ENCODE data around the gene TCF12.

DNA sequence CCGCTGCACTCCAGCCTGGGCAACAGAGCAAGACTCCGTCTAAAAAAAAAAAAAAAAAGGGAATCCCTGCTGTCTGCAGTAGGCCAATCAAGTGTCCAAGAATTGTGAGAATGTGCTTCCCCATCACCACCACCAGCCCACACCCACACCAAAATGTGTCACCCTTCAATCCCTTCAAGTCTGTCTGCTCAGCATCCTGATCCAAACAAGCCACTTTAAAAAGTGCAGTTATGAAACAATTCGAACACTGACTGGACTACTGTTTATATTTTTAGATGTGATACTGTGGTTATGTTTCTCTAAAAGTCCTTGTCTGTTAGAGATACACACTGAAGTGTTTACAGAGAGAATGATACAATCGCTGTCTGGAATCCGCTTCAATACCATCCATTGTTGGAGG lies 379.8 kb downstream of the TCF12 start:
- TF ChIP-seq POLR2AphosphoS5 (IDR thresholded peaks at IDR 0.05; ENCODE audit: low read depth, low read length) (no peak), NANOG (IDR thresholded peaks at IDR 0.05; ENCODE audit: insufficient read depth, low read depth, low read length, poor library complexity, severe bottlenecking) (no peak), EZH2 (IDR thresholded peaks at IDR 0.05; ENCODE audit: low read depth, low read length, severe bottlenecking) (no peak), TEAD4 (IDR thresholded peaks at IDR 0.05; ENCODE audit: low read depth, low read length) (no peak)
- TF ChIP-seq, protein P1, sequence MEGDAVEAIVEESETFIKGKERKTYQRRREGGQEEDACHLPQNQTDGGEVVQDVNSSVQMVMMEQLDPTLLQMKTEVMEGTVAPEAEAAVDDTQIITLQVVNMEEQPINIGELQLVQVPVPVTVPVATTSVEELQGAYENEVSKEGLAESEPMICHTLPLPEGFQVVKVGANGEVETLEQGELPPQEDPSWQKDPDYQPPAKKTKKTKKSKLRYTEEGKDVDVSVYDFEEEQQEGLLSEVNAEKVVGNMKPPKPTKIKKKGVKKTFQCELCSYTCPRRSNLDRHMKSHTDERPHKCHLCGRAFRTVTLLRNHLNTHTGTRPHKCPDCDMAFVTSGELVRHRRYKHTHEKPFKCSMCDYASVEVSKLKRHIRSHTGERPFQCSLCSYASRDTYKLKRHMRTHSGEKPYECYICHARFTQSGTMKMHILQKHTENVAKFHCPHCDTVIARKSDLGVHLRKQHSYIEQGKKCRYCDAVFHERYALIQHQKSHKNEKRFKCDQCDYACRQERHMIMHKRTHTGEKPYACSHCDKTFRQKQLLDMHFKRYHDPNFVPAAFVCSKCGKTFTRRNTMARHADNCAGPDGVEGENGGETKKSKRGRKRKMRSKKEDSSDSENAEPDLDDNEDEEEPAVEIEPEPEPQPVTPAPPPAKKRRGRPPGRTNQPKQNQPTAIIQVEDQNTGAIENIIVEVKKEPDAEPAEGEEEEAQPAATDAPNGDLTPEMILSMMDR (IDR thresholded peaks at IDR 0.05; ENCODE audit: control extremely low read depth in 1 of 3, insufficient read depth in 1 of 3, low read depth in 1 of 3, low read length in 3 of 3) = no peak
- TF ChIP-seq, protein P2, sequence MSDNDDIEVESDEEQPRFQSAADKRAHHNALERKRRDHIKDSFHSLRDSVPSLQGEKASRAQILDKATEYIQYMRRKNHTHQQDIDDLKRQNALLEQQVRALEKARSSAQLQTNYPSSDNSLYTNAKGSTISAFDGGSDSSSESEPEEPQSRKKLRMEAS (IDR thresholded peaks at IDR 0.05) = no peak
